GM18520 (cell line): Measurements from ENCODE around the gene PLCB4.

Experiments
- ATAC-seq: cut with Tn5 transposase; IDR thresholded peaks from one replicate; pipeline ENCODE4 v1.9.1; 2021; ENCODE audit not compliant: unreplicated experiment

The PLCB4 gene

DNA sequence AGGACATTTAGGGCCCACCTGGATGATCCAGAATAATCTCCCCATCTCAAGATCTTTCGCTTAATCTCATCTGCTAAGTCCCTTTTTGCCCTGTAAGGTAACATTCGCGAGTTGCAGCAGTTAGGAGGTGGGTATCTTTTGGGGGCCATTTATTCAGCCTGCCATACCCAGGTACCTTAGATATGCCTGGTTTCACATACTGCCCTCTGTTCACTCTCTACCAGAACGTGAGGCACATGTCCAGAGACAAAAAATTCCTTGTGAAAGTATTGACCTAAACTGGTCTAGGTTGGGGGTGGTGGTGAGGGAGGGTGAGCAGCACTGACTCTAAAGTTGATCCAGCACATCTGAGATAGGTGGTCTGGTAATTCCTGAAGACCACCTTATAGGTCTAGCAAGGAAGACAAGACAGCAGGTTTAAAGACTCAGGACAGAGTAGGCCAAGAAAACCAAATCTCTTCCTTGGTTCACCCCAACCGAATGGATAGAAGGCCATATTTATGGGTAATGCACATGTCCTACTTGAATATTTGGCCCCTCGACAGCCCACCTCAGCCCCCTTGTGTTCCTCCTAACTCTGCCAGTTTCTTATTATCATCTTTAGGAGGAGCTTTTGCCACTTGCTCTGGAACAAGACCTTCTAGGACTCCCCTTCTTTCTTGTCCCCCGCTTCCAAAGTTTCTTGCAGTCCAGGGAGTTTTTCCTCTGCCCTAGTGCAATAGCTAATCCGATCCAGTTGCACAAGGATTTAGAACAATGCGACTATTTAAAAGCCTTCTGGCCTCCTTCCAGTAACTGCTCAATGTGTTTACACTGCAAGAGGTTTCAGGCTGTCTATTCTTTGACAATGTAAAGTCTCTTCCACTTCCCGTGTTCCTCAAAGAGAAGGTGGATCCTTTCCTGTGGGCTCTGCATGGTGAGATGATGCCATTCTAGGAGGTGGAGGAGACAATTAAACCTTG lies 232.5 kb downstream of the PLCB4 start:
- ATAC-seq: no peak

GRCh38 chr20:9302091-9302462 lies 233.2 kb downstream of the PLCB4 start:
- no peak for ATAC-seq

- ATAC-seq: no peak
Observed at GRCh38 chr20:9306521-9306920, 237.6 kb downstream of the PLCB4 start.

- no peak for ATAC-seq
Observed at GRCh38 chr20:9308056-9308455, 239.2 kb downstream of the PLCB4 start.

DNA sequence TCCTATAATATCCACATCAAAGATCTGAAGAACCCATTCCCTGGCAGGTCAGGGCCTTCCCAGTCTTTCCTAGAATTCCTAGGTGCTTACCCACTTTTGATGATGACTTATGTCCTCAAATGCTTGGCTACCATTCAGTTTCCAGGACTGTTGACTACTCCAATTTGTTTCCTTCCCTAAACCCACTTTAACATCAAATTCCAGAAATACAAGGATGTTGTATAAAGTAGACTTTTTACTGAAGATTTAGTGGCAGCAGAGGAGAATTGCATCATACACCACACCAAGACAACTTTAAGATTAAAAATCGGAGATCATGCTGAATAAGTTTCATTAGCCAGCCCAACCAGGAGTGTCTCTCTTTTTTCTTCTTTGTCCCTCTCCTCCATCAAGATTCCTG lies 242.2 kb downstream of the PLCB4 start:
- ATAC-seq: no peak

GRCh38 chr20:9319687-9320384 lies 250.9 kb downstream of the PLCB4 start:
- no peak for ATAC-seq

DNA sequence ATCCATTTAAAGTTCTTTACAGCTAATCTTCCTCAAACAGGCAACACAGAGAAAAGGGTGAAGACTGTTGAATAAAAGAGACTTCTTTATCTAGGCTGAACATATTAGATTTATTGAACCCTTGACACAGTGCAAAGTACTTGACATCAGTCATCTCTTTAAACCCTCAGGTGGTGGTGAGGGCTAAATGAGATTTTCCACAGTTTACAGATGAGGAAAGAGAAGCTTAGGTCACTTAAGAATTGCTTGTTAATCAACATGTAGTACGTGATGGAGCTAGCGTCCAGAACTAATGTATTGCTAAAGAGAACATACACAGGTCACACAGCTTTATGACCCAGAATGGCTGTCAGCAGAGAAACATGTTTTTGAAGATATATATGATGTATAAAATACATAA lies 252.1 kb downstream of the PLCB4 start:
- ATAC-seq: no peak

DNA sequence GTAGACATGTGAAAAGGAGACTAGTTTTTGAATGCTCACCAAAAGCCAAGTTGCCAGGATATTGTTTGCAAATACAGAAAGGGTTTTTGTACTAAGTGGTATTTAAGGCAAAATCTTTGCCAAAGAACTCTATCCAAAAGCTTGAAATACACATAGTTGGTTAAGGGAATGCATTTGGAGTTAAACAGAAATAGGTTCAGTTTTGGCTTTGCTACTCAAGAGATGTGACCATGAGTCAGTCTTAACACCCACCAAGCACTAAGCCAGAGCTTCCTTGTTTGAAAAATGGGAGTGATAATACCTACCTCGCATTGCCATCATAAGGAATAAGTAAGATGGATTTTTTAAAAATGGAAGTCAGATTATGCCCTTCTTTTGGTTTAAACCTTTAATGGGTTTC lies 253.8 kb downstream of the PLCB4 start:
- no peak for ATAC-seq

GRCh38 chr20:9323622-9324021 lies 254.7 kb downstream of the PLCB4 start:
- no peak for ATAC-seq

DNA sequence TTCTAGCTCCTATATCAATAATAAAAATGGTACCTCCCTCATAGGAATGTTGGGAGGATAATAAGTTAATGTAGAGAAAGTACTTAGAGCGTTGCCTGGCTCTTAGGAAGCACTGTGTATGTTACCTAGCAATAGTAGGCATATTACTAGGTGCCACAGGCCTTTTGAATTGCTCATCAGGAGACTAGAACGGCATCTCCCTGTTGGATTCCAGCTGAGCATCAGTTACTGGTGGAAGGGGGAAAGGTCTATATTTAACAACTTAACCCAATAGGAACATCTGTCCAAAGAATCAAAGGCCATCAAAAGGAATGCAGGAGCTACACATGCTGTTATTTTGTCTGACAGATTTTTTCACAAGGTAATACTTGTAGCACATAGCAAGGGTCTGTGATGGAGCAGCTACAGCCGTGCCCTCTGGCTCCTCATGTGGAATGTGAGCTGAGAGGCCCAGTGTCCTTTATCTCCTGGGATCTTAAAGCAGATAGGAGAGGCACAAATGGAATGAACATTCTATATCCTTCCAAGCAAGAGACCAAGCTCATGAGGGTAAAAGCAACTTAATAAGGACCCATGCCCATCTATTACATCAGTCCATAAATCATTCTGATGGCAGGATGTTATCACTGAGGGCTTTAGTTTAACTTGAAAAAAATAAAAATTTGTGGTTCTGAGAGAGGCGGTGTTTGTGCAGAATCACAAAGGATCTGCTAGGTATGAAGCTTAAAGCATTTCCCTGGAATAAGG lies 260.6 kb downstream of the PLCB4 start:
- no peak for ATAC-seq

GRCh38 chr20:9330151-9330550 lies 261.3 kb downstream of the PLCB4 start:
- ATAC-seq: no peak

DNA sequence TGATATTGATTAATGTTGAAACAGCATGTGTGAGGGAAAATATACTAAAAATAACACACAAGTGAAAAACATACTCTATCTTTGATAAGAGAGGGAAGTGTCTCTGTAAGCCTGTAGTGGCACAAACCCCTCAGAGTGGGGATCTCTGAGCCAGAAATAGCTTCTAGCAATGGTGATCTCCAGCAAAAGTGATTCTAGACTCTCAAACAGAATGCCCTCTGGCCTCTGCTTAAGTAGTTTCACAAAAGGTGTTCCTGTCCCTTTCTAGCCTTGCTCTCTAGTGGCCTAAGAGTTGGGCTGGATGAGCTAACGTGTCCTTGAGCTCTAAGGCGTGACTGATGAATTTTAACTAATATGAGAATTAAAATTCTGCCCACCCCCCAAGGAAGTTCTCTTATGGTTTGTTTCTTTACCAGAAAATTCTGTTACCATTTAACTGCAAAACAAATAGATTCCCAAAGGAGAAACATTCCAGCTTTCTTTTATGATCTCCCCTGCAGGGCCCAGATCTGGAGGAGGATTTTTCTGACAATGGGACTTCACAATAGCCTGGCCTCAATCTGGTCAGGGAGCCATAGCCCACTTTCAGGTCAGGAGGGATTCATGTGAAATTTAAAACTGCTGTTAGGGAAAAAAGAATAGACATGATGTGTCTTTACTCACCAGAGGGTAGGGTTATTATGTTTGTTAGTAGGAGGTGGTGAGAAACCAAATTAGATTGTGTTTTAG lies 263.0 kb downstream of the PLCB4 start:
- no peak for ATAC-seq

- ATAC-seq: no peak
Observed at GRCh38 chr20:9332791-9333479, 264.0 kb downstream of the PLCB4 start.

GRCh38 chr20:9334866-9335265 lies 266.0 kb downstream of the PLCB4 start:
- ATAC-seq: no peak

DNA sequence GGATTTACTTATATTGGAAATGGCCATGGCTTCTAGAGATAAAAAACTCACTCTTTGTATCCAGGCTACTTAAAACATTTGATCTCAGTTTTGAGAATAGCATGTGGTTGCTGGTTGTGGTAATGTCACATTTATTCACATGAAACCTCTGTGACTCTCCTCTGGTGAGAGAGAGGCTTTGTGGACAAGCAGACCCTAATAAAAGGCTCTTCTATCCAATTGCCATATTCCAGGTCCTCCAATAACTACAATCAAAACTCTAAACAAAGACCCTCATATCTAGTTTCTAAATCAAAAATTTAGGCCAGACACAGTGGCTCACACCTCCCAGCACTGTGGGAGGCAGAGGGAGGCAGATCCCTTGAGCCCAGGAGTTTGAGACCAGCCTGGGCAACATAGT lies 269.2 kb downstream of the PLCB4 start:
- ATAC-seq: no peak

DNA sequence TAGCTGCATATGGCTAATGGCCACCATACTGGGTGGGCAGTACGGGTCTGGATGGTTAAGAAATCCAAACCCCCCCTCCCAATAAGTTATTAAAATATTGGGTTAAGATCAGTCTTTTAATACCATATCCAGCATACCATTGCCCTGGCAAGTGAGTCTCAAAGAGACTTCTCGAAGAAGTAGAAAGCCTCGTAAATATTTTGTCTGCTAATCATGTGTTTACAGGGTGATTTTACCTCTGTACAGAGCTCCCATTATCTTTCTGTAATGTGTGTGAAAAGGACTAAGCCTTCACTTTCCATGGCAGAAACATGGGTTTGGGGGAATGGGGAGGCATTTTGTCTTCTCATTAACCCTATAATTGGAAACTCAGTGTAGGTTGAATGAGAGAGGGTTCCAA lies 270.8 kb downstream of the PLCB4 start:
- ATAC-seq: no peak

GRCh38 chr20:9342651-9343050 lies 273.8 kb downstream of the PLCB4 start:
- no peak for ATAC-seq

DNA sequence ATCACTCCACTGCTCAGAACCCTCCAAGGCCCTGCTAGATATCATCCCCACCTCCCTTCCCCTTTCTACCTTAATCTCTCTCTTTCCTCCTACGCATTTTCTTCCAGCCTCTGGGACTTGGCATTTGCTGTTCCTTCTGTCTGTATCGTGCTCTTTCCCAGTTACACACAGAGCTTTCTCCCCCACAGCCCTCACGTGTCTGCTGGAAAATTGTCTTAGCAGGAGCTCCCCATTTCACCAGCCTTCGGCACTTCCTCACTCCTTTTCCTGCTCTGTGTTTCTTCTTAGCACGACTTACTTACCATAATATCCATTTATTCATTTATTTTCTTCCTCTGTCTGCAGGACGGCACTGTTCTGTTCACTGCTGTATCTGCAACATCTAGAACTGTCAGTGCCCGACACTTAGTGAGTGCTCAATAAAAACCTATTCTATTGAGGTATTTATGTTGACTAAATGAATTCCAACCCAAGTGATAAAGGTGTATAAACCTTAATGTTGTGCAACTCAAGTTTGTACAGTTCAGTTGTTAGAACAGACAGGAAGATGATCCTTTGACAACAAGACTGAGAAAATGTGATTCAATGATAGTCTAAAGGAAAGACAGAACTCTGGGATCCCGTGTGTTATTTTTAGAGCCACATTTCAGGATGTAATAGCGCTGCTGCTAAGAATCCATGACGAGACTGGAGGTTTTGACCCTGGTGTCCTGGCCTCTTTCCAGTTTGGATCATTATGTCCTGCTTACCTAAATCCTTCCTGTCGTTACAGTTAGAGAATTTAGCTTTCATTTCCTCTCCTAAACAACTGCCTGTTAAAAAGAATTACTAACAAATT lies 275.4 kb downstream of the PLCB4 start:
- ATAC-seq: no peak

GRCh38 chr20:9348316-9348715 lies 279.4 kb downstream of the PLCB4 start:
- ATAC-seq: no peak
